ENCODE results near the gene NUP153. TPM values are rescaled to one million over a fixed set of nuclear protein-coding genes. Genes with fewer than 3 reads are reported as not detected.

The NUP153 gene
- total RNA-seq, 1 donor from 2014 or later = 20.3 TPM

- DNase-seq (ENCODE audit: low read depth in 2 of 2) = no peak
Measured at GRCh38 chr6:17663226-17663625, 43.5 kb downstream of the NUP153 start.

GRCh38 chr6:17662585-17662984, 44.1 kb downstream of the NUP153 start:
- no peak for DNase-seq (ENCODE audit: low read depth in 2 of 2)

- no peak for DNase-seq (ENCODE audit: low read depth in 2 of 2)
Measured at GRCh38 chr6:17656644-17657043, 50.1 kb downstream of the NUP153 start.

GRCh38 chr6:17656092-17656491, 50.6 kb downstream of the NUP153 start:
- no peak for DNase-seq (ENCODE audit: low read depth in 2 of 2)

- DNase-seq (ENCODE audit: low read depth in 2 of 2) = no peak
Measured at GRCh38 chr6:17653198-17653882, 53.4 kb downstream of the NUP153 start.

GRCh38 chr6:17650656-17651309, 55.9 kb downstream of the NUP153 start:
- DNase-seq (ENCODE audit: low read depth in 2 of 2) = no peak

GRCh38 chr6:17648745-17649144, 58.0 kb downstream of the NUP153 start:
- DNase-seq (ENCODE audit: low read depth in 2 of 2) = no peak

GRCh38 chr6:17640477-17640917, 66.2 kb downstream of the NUP153 start:
- no peak for DNase-seq (ENCODE audit: low read depth in 2 of 2)

GRCh38 chr6:17638212-17638715, 68.5 kb downstream of the NUP153 start:
- DNase-seq (ENCODE audit: low read depth in 2 of 2) = no peak

GRCh38 chr6:17635568-17635967, 71.2 kb downstream of the NUP153 start:
- peak in 1 of 2 donors; percentile 12 for DNase-seq (ENCODE audit: low read depth in 2 of 2)

GRCh38 chr6:17633465-17634188, 73.1 kb downstream of the NUP153 start:
- no peak for DNase-seq (ENCODE audit: low read depth in 2 of 2)

- no peak for DNase-seq (ENCODE audit: low read depth in 2 of 2)
Measured at GRCh38 chr6:17632934-17633333, 73.8 kb downstream of the NUP153 start.

- no peak for DNase-seq (ENCODE audit: low read depth in 2 of 2)
Measured at GRCh38 chr6:17630511-17631073, 76.1 kb downstream of the NUP153 start.

GRCh38 chr6:17629824-17630510, 76.8 kb downstream of the NUP153 start:
- DNase-seq (ENCODE audit: low read depth in 2 of 2) = no peak

GRCh38 chr6:17628873-17629272, 77.9 kb downstream of the NUP153 start:
- DNase-seq (ENCODE audit: low read depth in 2 of 2) = no peak

GRCh38 chr6:17624396-17624795, 82.3 kb downstream of the NUP153 start:
- DNase-seq (ENCODE audit: low read depth in 2 of 2) = no peak

GRCh38 chr6:17622144-17622543, 84.6 kb downstream of the NUP153 start:
- no peak for DNase-seq (ENCODE audit: low read depth in 2 of 2)

- no peak for DNase-seq (ENCODE audit: low read depth in 2 of 2)
Measured at GRCh38 chr6:17621003-17621402, 85.7 kb downstream of the NUP153 start.

GRCh38 chr6:17615794-17616193, 90.9 kb downstream of the NUP153 start:
- no peak for DNase-seq (ENCODE audit: low read depth in 2 of 2)

- no peak for DNase-seq (ENCODE audit: low read depth in 2 of 2)
Measured at GRCh38 chr6:17612048-17612447, 94.7 kb downstream of the NUP153 start.

- no peak for DNase-seq (ENCODE audit: low read depth in 2 of 2)
Measured at GRCh38 chr6:17610835-17611234, 95.9 kb downstream of the NUP153 start.
